OCI-LY3 (cell line): ENCODE results near the gene CERCAM.

Source experiments
- H2AFZ ChIP-seq: fragments of 200-600, 300-600 bp; shearing (Covaris generic); 2 replicates; pipeline ENCODE4 v1.6.0; 2014; ENCODE audit warnings: antibody characterized with exemption, low read depth, low read length
- H3K27ac ChIP-seq: fragments of 200-600, 300-600 bp; sonication (generic); 2 replicates; pipeline ENCODE4 v1.5.1; 2014; ENCODE audit warnings: mild to moderate bottlenecking, low read length, moderate library complexity, mixed read lengths
- H3K27me3 ChIP-seq: fragments of 200-600, 300-600 bp; sonication (generic); 2 replicates; pipeline ENCODE4 v1.6.1; 2014; ENCODE audit warnings: low read depth, low read length, mixed read lengths
- H3K36me3 ChIP-seq: fragments of 200-600, 300-600 bp; sonication (generic); replicated peaks from 2 replicates; pipeline ENCODE3; 2014; ENCODE audit warnings: low read depth, low read length, mixed read lengths
- H3K4me1 ChIP-seq: fragments of 300-600, 200-600 bp; sonication (generic); 2 replicates; pipeline ENCODE4 v1.6.1; 2014; ENCODE audit warnings: low read length, mixed read lengths
- H3K4me2 ChIP-seq: fragments of 200-600, 300-600 bp; sonication (generic); 2 replicates; pipeline ENCODE4 v1.6.1; 2014; ENCODE audit warnings: low read length, mixed read lengths
- H3K4me3 ChIP-seq: fragments of 300-600, 200-600 bp; sonication (generic); 2 replicates; pipeline ENCODE4 v1.5.1; 2014; ENCODE audit warnings: antibody characterized with exemption, mild to moderate bottlenecking, low read length, moderate library complexity
- H3K79me2 ChIP-seq: fragments of 300-600, 200-600 bp; shearing (Covaris generic); 2 replicates; pipeline ENCODE4 v1.6.1; 2014; ENCODE audit warnings: mild to moderate bottlenecking, low read length, mixed read lengths
- H3K9ac ChIP-seq: fragments of 300-600, 200-600 bp; shearing (Covaris generic); 2 replicates; pipeline ENCODE4 v1.6.0; 2014; ENCODE audit warnings: mild to moderate bottlenecking, low read length, moderate library complexity
- H3K9me3 ChIP-seq: fragments of 200-600, 300-600 bp; shearing (Covaris generic); 2 replicates; pipeline ENCODE4 v1.6.1; 2014; ENCODE audit warnings: low read length, mixed read lengths; ENCODE audit not compliant: insufficient read depth
- H4K20me1 ChIP-seq: fragments of 200-600, 300-600 bp; sonication (generic); 2 replicates; pipeline ENCODE4 v1.6.1; 2016; ENCODE audit warnings: low read length, mixed read lengths; ENCODE audit not compliant: insufficient read depth
- EZH2phosphoT487 ChIP-seq: fragments of 200-600 bp; shearing (Covaris generic); IDR thresholded peaks from 2 replicates; pipeline ENCODE4 v1.6.1; 2018; ENCODE audit warnings: antibody characterized with exemption, mixed run types, low read depth
- TF ChIP-seq, protein P1 (sequence below): fragments of 200-600, 300-600 bp; sonication (generic); IDR thresholded peaks from 2 replicates; pipeline ENCODE4 v1.5.1; 2014; ENCODE audit warnings: antibody characterized with exemption, low read length, low read depth

The CERCAM gene

DNA sequence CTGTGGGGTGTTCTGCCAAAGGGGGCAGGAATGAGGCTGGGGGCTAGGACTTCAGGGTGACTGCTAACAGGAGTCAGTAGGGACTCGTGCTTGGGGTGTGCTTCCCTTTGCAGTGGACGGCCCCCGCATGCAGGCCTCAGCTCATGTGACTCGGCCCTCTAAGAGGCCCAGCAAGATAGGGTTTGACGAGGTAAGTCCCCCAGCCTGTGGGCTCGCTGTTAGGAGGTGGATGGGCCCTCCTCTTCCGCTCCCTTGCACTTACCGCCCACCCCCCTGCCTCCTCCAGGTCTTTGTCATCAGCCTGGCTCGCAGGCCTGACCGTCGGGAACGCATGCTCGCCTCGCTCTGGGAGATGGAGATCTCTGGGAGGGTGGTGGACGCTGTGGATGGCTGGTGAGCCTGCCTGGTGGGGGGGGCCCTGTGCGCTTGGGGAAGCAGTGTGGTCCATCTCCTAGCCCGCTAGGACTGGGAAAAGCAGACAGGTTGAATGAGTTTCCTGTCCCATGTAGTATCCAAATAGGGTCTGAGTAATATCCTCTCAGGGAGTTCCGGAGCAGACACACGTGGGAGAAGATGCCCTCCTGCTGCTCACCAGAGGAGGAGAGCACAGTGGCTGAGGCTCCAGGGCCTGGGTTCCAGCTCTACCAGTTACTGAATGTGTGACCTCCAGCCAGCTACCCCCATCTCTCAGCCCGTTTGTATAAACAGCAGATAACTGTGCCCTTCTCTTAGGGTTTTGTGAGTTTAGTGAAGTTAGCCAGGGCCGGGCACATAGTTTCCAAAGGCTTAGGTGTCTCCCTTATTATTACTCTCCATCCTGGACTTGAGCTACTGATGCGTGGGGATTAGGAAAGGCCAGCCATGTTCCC is 8.2 kb downstream of the CERCAM start:
- Histone ChIP-seq H3K9ac (no peak overlapping the region), H3K27ac (no peak overlapping the region), H3K9me3 (no peaks in the 10 kb centered on the region), H3K4me2 (no peak overlapping the region), H2AFZ (no peak overlapping the region), H3K4me3 (no peak overlapping the region), H3K4me1 (no peaks in the 10 kb centered on the region), H3K27me3 (no peaks in the 10 kb centered on the region), H3K36me3 (no peaks in the 10 kb centered on the region), H4K20me1 (no peaks in the 10 kb centered on the region), H3K79me2 (no peaks in the 10 kb centered on the region)
- TF ChIP-seq, protein P1, sequence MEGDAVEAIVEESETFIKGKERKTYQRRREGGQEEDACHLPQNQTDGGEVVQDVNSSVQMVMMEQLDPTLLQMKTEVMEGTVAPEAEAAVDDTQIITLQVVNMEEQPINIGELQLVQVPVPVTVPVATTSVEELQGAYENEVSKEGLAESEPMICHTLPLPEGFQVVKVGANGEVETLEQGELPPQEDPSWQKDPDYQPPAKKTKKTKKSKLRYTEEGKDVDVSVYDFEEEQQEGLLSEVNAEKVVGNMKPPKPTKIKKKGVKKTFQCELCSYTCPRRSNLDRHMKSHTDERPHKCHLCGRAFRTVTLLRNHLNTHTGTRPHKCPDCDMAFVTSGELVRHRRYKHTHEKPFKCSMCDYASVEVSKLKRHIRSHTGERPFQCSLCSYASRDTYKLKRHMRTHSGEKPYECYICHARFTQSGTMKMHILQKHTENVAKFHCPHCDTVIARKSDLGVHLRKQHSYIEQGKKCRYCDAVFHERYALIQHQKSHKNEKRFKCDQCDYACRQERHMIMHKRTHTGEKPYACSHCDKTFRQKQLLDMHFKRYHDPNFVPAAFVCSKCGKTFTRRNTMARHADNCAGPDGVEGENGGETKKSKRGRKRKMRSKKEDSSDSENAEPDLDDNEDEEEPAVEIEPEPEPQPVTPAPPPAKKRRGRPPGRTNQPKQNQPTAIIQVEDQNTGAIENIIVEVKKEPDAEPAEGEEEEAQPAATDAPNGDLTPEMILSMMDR: no peak
- no peak for TF ChIP-seq EZH2phosphoT487

GRCh38 chr9:128429513-128430086 is 8.9 kb downstream of the CERCAM start:
- Histone ChIP-seq H3K4me1 (no peaks in the 10 kb centered on the region), H3K4me3 (no peak overlapping the region), H3K27me3 (no peaks in the 10 kb centered on the region), H2AFZ (no peak overlapping the region), H3K4me2 (no peak overlapping the region), H3K9me3 (no peaks in the 10 kb centered on the region), H3K79me2 (no peaks in the 10 kb centered on the region), H4K20me1 (no peaks in the 10 kb centered on the region), H3K27ac (no peak overlapping the region), H3K9ac (no peak overlapping the region), H3K36me3 (no peaks in the 10 kb centered on the region)
- TF ChIP-seq, protein P1: no peak
- TF ChIP-seq EZH2phosphoT487: no peak

GRCh38 chr9:128431207-128431606 is 10.6 kb downstream of the CERCAM start:
- no peaks in the 10 kb centered on the region for H3K4me1 ChIP-seq
- no peak overlapping the region for H3K4me2 ChIP-seq
- H3K79me2 ChIP-seq: no peaks in the 10 kb centered on the region
- H3K9ac ChIP-seq: no peak overlapping the region
- H3K27me3 ChIP-seq: no peaks in the 10 kb centered on the region
- no peak overlapping the region for H3K4me3 ChIP-seq
- H3K27ac ChIP-seq: no peak overlapping the region
- no peaks in the 10 kb centered on the region for H3K36me3 ChIP-seq
- no peaks in the 10 kb centered on the region for H4K20me1 ChIP-seq
- H3K9me3 ChIP-seq: no peaks in the 10 kb centered on the region
- no peak for TF ChIP-seq EZH2phosphoT487
- TF ChIP-seq, protein P1: no peak
- H2AFZ ChIP-seq: no peak overlapping the region

DNA sequence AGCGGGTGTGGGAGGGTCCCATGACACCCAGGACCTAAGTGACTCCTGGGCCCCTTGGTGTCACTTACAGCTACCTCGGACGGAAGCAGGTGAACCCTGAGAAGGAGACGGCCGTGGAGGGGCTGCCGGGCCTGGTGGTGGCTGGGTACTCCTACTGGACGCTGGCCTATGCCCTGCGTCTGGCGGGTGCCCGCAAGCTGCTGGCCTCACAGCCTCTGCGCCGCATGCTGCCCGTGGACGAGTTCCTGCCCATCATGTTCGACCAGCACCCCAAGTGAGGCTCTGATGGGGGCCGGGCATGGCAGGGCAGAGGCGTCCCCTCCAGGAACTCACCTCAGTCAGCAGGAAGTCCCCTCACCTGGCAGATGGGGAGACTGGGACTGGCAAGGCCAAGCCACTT is 13.7 kb downstream of the CERCAM start:
- no peak overlapping the region for H3K27ac ChIP-seq
- no peaks in the 10 kb centered on the region for H3K36me3 ChIP-seq
- H2AFZ ChIP-seq: no peak overlapping the region
- no peaks in the 10 kb centered on the region for H3K27me3 ChIP-seq
- no peak overlapping the region for H3K4me3 ChIP-seq
- H3K9me3 ChIP-seq: no peaks in the 10 kb centered on the region
- H4K20me1 ChIP-seq: no peaks in the 10 kb centered on the region
- TF ChIP-seq EZH2phosphoT487: no peak
- TF ChIP-seq, protein P1: no peak
- H3K4me2 ChIP-seq: no peak overlapping the region
- peaks cover 3% of the 10 kb centered on the region; the same call in 1 of the 2 replicates for H3K4me1 ChIP-seq
- H3K79me2 ChIP-seq: no peaks in the 10 kb centered on the region
- no peak overlapping the region for H3K9ac ChIP-seq
